HCT116 (cell line): ENCODE results near the gene CERS6.

Source experiments
- POLR2A ChIP-seq: IDR thresholded peaks from 2 replicates; pipeline ENCODE4 v1.7.0; 2011; ENCODE audit warnings: borderline replicate concordance; ENCODE audit not compliant: insufficient read depth, insufficient read length; ENCODE audit errors: extremely low read depth
- SIN3A ChIP-seq: IDR thresholded peaks from 2 replicates; pipeline ENCODE4 v1.6.1; 2012; ENCODE audit warnings: low read depth
- TF ChIP-seq, protein P1 (sequence below), 3 experiments: fragments of 200-600 bp in 1 of 3; sonication (generic) in 1 of 3; IDR thresholded peaks in 2 of 3; conservative IDR thresholded peaks in 1 of 3; 2 replicates each; pipeline ENCODE4 v1.5.1; 2012 to 2017; ENCODE audit warnings: low read depth in 2 of 3, low read length in 2 of 3, antibody characterized with exemption in 1 of 3, borderline replicate concordance in 1 of 3, control low read depth in 1 of 3, mild to moderate bottlenecking in 1 of 3, mixed read lengths in 1 of 3, mixed run types in 1 of 3, moderate library complexity in 1 of 3; ENCODE audit not compliant: insufficient read depth in 1 of 3

DNA sequence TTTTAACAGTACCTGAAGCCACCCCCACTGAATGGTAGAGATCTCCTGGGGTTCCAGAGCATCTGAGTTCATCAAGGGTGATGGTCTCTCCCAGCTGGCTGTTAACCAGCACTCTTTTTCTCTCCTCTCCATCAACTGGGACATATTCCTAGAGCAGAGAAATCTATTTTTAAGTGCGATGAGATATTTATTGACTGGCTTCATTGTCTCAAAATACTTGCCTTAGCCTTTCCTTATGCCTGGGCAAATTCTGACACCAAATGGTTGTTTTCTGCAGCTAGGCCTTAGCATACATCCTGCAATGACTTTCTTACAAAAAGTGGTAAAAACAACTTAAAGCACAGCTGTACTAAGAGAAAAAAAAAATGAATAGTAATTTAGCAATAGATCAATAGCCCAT lies 365.9 kb downstream of the CERS6 start:
- TF ChIP-seq POLR2A: no peak
- TF ChIP-seq, protein P1, sequence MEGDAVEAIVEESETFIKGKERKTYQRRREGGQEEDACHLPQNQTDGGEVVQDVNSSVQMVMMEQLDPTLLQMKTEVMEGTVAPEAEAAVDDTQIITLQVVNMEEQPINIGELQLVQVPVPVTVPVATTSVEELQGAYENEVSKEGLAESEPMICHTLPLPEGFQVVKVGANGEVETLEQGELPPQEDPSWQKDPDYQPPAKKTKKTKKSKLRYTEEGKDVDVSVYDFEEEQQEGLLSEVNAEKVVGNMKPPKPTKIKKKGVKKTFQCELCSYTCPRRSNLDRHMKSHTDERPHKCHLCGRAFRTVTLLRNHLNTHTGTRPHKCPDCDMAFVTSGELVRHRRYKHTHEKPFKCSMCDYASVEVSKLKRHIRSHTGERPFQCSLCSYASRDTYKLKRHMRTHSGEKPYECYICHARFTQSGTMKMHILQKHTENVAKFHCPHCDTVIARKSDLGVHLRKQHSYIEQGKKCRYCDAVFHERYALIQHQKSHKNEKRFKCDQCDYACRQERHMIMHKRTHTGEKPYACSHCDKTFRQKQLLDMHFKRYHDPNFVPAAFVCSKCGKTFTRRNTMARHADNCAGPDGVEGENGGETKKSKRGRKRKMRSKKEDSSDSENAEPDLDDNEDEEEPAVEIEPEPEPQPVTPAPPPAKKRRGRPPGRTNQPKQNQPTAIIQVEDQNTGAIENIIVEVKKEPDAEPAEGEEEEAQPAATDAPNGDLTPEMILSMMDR (IDR thresholded peaks at IDR 0.05 in 2 of 3, conservative IDR thresholded peaks at IDR 0.05 in 1 of 3; ENCODE audit: borderline replicate concordance in 1 of 3, insufficient read depth in 1 of 3, low read depth in 2 of 3, low read length in 2 of 3): no peak
- no peak for TF ChIP-seq SIN3A
